ENCODE data around the gene SEC24C. TPM values are rescaled to one million over a fixed set of nuclear protein-coding genes. Genes with fewer than 3 reads are reported as not detected.

SEC24C gene
- total RNA-seq, 4 donors from 2014 or later = 56.2 to 95.2 (median 83.9) TPM

- TF ChIP-seq CTCF (IDR thresholded peaks at IDR 0.05) = no peak
- no peak for TF ChIP-seq POLR2A (IDR thresholded peaks at IDR 0.05)
- DNase-seq = peak; percentile 65 to 68
- H3K4me1 ChIP-seq = peaks cover 18 to 30% of the 10 kb centered on the region in 2 donors
These were observed 448 bp downstream of the SEC24C start for GRCh38 chr10:73744664-73744975.

GRCh38 chr10:73746721-73747120, 2.5 kb downstream of the SEC24C start:
- Histone ChIP-seq H3K27me3 (no peaks in the 10 kb centered on the region), H3K27ac (no peak overlapping the region), H3K36me3 (peaks cover 26 to 41% of the 10 kb centered on the region in 2 donors), H3K4me3 (replicated peaks in 1 of 3) (no peak overlapping the region), H3K4me1 (peaks cover 18 to 38% of the 10 kb centered on the region in 2 donors), H3K9me3 (no peaks in the 10 kb centered on the region)
- intact Hi-C loops (cut with DNase I) = loop anchor here (10.0 kb wide), 1 partner anchor 582 kb away; the partner anchor contains the start of genes ECD and FAM149B1
- DNase-seq = no peak
- WGBS, 2 donors = 86 to 89% methylated on average over 2 of the region's 2 CpGs
- TF ChIP-seq POLR2A (IDR thresholded peaks at IDR 0.05) (no peak), CTCF (IDR thresholded peaks at IDR 0.05) (no peak)

More at GRCh38 chr10:73744664-73744975, 448 bp downstream of the SEC24C start:
- Histone ChIP-seq H3K9me3 (no peaks in the 10 kb centered on the region), H3K27ac (peak overlapping the region; percentile 91 to 97 (median 94)), H3K36me3 (peaks cover 22 to 27% of the 10 kb centered on the region in 2 donors), H3K27me3 (no peaks in the 10 kb centered on the region), H3K4me3 (replicated peaks in 1 of 3) (peak overlapping the region; percentile 21 to 70 (median 65))
- 0 to 1% methylated on average over 10 of the region's 10 CpGs for WGBS, 2 donors
- intact Hi-C loops (cut with DNase I) = loop anchor here (10.0 kb wide), 1 partner anchor 580 kb away; the partner anchor contains the start of genes ECD and FAM149B1

DNA sequence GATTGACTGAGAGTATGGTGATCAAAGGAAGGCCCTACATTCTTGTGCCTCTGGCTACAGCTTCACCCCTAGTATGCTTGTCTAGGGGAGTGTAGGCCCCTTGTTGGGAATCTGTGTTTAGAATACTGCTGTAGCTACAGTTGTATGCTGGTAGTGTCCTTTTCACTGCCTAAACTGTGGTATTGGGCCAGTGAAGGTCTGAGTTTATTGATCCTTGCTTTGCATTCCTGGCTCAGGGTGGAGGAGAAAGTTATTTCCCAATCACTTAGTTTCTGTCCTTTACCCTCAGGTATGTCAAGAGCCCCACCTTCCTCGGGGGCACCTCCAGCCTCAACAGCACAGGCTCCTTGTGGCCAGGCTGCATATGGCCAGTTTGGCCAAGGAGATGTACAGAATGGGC, 6.6 kb downstream of the SEC24C start:
- H3K27me3 ChIP-seq = no peaks in the 10 kb centered on the region
- WGBS, 2 donors = 63 to 78% methylated on average over 1 of the region's 1 CpG
- no peak for TF ChIP-seq CTCF (IDR thresholded peaks at IDR 0.05)
- no peak for TF ChIP-seq POLR2A (IDR thresholded peaks at IDR 0.05)
- intact Hi-C loops (cut with DNase I) = no loop called here
- H3K4me3 ChIP-seq (replicated peaks in 1 of 3) = no peak overlapping the region
- no peak overlapping the region for H3K27ac ChIP-seq
- DNase-seq = no peak
- H3K4me1 ChIP-seq = peaks cover under 1 to 16% of the 10 kb centered on the region in 2 donors
- no peaks in the 10 kb centered on the region for H3K9me3 ChIP-seq
- peaks cover 51 to 70% of the 10 kb centered on the region in 2 donors for H3K36me3 ChIP-seq

DNA sequence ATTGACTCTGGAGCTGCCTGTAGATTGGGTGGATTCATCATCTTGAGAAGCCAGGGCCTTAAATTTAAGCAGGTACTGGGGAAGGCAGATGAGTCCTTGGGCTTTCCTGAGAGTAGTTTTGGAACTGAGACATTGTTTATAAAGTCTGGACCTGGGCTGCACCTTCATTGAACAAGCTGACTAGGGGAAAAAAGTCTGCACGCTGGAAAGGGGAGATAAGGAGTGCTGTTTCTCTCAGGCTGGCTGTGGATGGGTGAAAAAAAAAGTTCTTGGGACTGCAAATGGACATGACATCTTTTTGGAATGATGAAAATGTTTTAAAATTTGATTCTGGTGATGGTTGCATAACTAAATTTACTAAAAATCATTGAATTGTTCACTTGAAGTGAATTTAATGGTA, 12.0 kb downstream of the SEC24C start:
- no peak for DNase-seq
- WGBS, 2 donors = 80 to 89% methylated on average over 1 of the region's 1 CpG
- intact Hi-C loops (cut with DNase I) = no loop called here
- peaks cover 46 to 58% of the 10 kb centered on the region in 2 donors for H3K36me3 ChIP-seq
- H3K4me1 ChIP-seq = peaks cover 0 to 5% of the 10 kb centered on the region in 2 donors
- no peaks in the 10 kb centered on the region for H3K9me3 ChIP-seq
- H3K27me3 ChIP-seq = no peaks in the 10 kb centered on the region
- H3K27ac ChIP-seq = no peak overlapping the region
- TF ChIP-seq POLR2A (IDR thresholded peaks at IDR 0.05) = no peak
- TF ChIP-seq CTCF (IDR thresholded peaks at IDR 0.05) = no peak
- no peak overlapping the region for H3K4me3 ChIP-seq (replicated peaks in 1 of 3)

- intact Hi-C loops (cut with DNase I) = no loop called here
- TF ChIP-seq POLR2A (IDR thresholded peaks at IDR 0.05) (no peak), CTCF (IDR thresholded peaks at IDR 0.05) (no peak)
- H3K9me3 ChIP-seq = no peaks in the 10 kb centered on the region
- H3K27me3 ChIP-seq = no peaks in the 10 kb centered on the region
- no peak for DNase-seq
- peak overlapping the region in 1 of 3 donors; percentile 15 for H3K27ac ChIP-seq
- H3K4me1 ChIP-seq = peaks cover 0 to 5% of the 10 kb centered on the region in 2 donors
- WGBS, 2 donors = 81 to 87% methylated on average over 9 of the region's 9 CpGs
- H3K4me3 ChIP-seq (replicated peaks in 1 of 3) = no peak overlapping the region
- H3K36me3 ChIP-seq = peaks cover 41 to 58% of the 10 kb centered on the region in 2 donors
These were observed 14.7 kb downstream of the SEC24C start for GRCh38 chr10:73758704-73759511.

All from thyroid gland (tissue), 4 donors.